Measurements from ENCODE around the gene TBX4.

The TBX4 gene

GRCh38 chr17:61505846-61506627, 53.8 kb downstream of the TBX4 start:
- no peak overlapping the region for H3K27ac ChIP-seq
- TF ChIP-seq ZFX (IDR thresholded peaks at IDR 0.05; ENCODE audit: borderline replicate concordance), result no peak
- TF ChIP-seq, protein P1, sequence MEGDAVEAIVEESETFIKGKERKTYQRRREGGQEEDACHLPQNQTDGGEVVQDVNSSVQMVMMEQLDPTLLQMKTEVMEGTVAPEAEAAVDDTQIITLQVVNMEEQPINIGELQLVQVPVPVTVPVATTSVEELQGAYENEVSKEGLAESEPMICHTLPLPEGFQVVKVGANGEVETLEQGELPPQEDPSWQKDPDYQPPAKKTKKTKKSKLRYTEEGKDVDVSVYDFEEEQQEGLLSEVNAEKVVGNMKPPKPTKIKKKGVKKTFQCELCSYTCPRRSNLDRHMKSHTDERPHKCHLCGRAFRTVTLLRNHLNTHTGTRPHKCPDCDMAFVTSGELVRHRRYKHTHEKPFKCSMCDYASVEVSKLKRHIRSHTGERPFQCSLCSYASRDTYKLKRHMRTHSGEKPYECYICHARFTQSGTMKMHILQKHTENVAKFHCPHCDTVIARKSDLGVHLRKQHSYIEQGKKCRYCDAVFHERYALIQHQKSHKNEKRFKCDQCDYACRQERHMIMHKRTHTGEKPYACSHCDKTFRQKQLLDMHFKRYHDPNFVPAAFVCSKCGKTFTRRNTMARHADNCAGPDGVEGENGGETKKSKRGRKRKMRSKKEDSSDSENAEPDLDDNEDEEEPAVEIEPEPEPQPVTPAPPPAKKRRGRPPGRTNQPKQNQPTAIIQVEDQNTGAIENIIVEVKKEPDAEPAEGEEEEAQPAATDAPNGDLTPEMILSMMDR (IDR thresholded peaks at IDR 0.05), result no peak

GRCh38 chr17:61507383-61508066, 55.3 kb downstream of the TBX4 start:
- no peak for TF ChIP-seq ZFX (IDR thresholded peaks at IDR 0.05; ENCODE audit: borderline replicate concordance)
- TF ChIP-seq, protein P1 (IDR thresholded peaks at IDR 0.05), result no peak
- no peak overlapping the region for H3K27ac ChIP-seq

DNA sequence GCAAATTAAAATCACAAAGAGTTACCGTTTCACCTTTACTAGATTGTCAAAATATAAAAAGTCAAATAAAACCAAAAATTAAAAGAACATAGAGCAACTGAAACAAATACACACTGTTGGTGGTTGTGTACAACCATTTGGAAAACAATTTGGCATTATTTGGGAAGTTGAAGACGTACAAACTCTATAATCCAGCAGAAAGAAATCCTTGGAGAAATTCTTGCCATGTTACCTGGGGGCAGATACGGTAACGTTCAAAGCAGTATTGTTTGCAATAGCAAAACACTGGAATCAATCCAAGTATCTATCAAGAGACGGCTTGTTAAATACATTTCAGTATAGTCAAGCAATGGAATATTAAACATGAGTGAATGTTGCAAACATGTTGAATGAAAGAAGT, 56.7 kb downstream of the TBX4 start:
- TF ChIP-seq, protein P1 (IDR thresholded peaks at IDR 0.05), result no peak
- TF ChIP-seq ZFX (IDR thresholded peaks at IDR 0.05; ENCODE audit: borderline replicate concordance), result no peak

DNA sequence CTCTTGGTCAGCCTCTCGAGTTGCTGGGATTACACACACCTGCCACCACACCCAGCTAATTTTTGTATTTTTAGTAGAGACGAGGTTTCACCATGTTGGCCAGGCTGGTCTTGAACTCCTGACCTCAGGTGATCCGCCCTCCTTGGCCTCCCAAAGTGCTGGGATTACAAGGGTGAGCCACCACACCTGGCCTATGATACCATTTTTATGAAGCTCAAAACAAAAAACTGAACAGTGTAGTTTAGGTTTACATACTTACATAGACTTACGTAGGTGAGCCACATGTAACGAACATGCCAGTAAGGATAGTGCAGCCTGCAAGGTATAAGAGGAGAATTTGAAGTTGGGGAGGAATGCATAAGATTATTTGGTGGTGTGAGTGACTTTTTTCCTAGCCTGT, 57.2 kb downstream of the TBX4 start:
- 0 out of 2 replicates have a peak overlapping the region, but pooled peaks have one; percentile 15 for H3K27ac ChIP-seq

More for the DNA sequence above, 56.7 kb downstream of the TBX4 start:
- peak overlapping the region; percentile 15; the same call in 1 of the 2 replicates for H3K27ac ChIP-seq

DNA sequence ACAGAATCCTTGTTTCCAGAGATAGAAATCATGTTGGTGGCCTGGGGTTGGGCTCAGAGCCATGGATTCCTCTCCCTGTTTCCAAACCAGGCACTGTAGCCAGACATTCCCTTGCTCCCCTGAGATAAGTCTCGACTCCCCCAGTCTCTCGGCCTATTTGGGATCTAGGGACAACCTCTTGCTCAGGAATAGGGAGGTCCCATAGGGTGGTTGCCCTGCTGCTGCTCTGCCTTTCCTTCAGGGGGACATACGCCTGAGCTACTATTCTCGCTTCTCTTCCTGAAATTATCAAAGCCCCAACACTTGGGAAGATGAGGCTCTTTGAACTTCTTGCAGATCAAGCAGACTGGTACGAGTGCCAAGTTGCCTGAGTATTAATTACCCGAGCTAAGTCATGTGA, 58.0 kb downstream of the TBX4 start:
- H3K27ac ChIP-seq, result no peak overlapping the region
- TF ChIP-seq, protein P1 (IDR thresholded peaks at IDR 0.05), result no peak
- no peak for TF ChIP-seq ZFX (IDR thresholded peaks at IDR 0.05; ENCODE audit: borderline replicate concordance)

- TF ChIP-seq, protein P1 (IDR thresholded peaks at IDR 0.05), result no peak
- no peak for TF ChIP-seq ZFX (IDR thresholded peaks at IDR 0.05; ENCODE audit: borderline replicate concordance)
- no peak overlapping the region for H3K27ac ChIP-seq
Measured at GRCh38 chr17:61510991-61511390, 58.8 kb downstream of the TBX4 start.

- H3K27ac ChIP-seq, result no peak overlapping the region
- TF ChIP-seq, protein P1 (IDR thresholded peaks at IDR 0.05), result no peak
- TF ChIP-seq ZFX (IDR thresholded peaks at IDR 0.05; ENCODE audit: borderline replicate concordance), result no peak
Measured at GRCh38 chr17:61511480-61512182, 59.4 kb downstream of the TBX4 start.

Measured in 22Rv1 (cell line).